DMS114 treated with DMSO at 0.1 percent for 48 hours (cell line): ENCODE measurements around the gene CACNA1D.

ENCODE experiments used
- DNase-seq: peaks from one replicate; lab custom pipeline; 2025; ENCODE audit not compliant: unreplicated experiment; lab: John Stamatoyannopoulos, UW

CACNA1D gene

GRCh38 chr3:53709256-53709655 is 214.8 kb downstream of the CACNA1D start:
- no peak for DNase-seq

GRCh38 chr3:53709860-53710674 is 215.7 kb downstream of the CACNA1D start:
- DNase-seq = peak; percentile 70

GRCh38 chr3:53711387-53711786 is 217.0 kb downstream of the CACNA1D start:
- no peak for DNase-seq

GRCh38 chr3:53712817-53713388 is 218.5 kb downstream of the CACNA1D start:
- no peak for DNase-seq

GRCh38 chr3:53713626-53714025 is 219.2 kb downstream of the CACNA1D start:
- DNase-seq = no peak

- no peak for DNase-seq
Measured at GRCh38 chr3:53715815-53716483, 221.5 kb downstream of the CACNA1D start.

- no peak for DNase-seq
Measured at GRCh38 chr3:53716998-53717397, 222.6 kb downstream of the CACNA1D start.

GRCh38 chr3:53718462-53718861 is 224.1 kb downstream of the CACNA1D start:
- no peak for DNase-seq

GRCh38 chr3:53719796-53720195 is 225.4 kb downstream of the CACNA1D start:
- no peak for DNase-seq

GRCh38 chr3:53721187-53722119 is 227.0 kb downstream of the CACNA1D start:
- no peak for DNase-seq

- no peak for DNase-seq
Measured at GRCh38 chr3:53724566-53724965, 230.2 kb downstream of the CACNA1D start.

GRCh38 chr3:53725387-53725995 is 231.1 kb downstream of the CACNA1D start:
- no peak for DNase-seq

GRCh38 chr3:53726643-53727042 is 232.2 kb downstream of the CACNA1D start:
- DNase-seq = no peak

GRCh38 chr3:53728606-53729005 is 234.2 kb downstream of the CACNA1D start:
- no peak for DNase-seq

GRCh38 chr3:53729159-53729558 is 234.7 kb downstream of the CACNA1D start:
- no peak for DNase-seq

GRCh38 chr3:53729618-53730017 is 235.2 kb downstream of the CACNA1D start:
- DNase-seq = no peak

GRCh38 chr3:53730576-53730975 is 236.2 kb downstream of the CACNA1D start:
- no peak for DNase-seq

- no peak for DNase-seq
Measured at GRCh38 chr3:53731934-53732624, 237.7 kb downstream of the CACNA1D start.

GRCh38 chr3:53733446-53733845 is 239.0 kb downstream of the CACNA1D start:
- no peak for DNase-seq

GRCh38 chr3:53739966-53740365 is 245.6 kb downstream of the CACNA1D start:
- no peak for DNase-seq
